IPS-20b (cell line): ENCODE measurements around the gene CAMK2B.

Experiments
- H3K27ac ChIP-seq: one replicate; pipeline ENCODE4 v1.5.1; 2013; ENCODE audit warnings: low read length
- H3K27me3 ChIP-seq: 2 replicates; pipeline ENCODE4 v1.6.1; 2013; ENCODE audit warnings: mild to moderate bottlenecking, low read length, inconsistent platforms; ENCODE audit not compliant: insufficient read depth
- H3K36me3 ChIP-seq: 2 replicates; pipeline ENCODE4 v1.6.1; 2013; ENCODE audit warnings: low read depth, mild to moderate bottlenecking, inconsistent platforms, low read length, moderate library complexity; ENCODE audit not compliant: insufficient read depth
- H3K4me1 ChIP-seq: 2 replicates; pipeline ENCODE4 v1.6.1; 2013; ENCODE audit warnings: mild to moderate bottlenecking, control low read depth, inconsistent platforms, low read length, moderate library complexity; ENCODE audit not compliant: insufficient read depth
- H3K4me3 ChIP-seq: 2 replicates; pipeline ENCODE4 v1.5.1; 2013; ENCODE audit warnings: mild to moderate bottlenecking, low read length, inconsistent platforms
- H3K9ac ChIP-seq: 2 replicates; pipeline ENCODE4 v1.6.1; 2013; ENCODE audit warnings: low read depth, mild to moderate bottlenecking, inconsistent platforms, low read length, moderate library complexity
- H3K9me3 ChIP-seq: 2 replicates; pipeline ENCODE4 v1.6.1; 2013; ENCODE audit warnings: mild to moderate bottlenecking, low read depth, low read length, inconsistent platforms; ENCODE audit not compliant: insufficient read depth

Gene CAMK2B

GRCh38 chr7:44227911-44228310 lies 97.5 kb downstream of the CAMK2B start:
- no peaks in the 10 kb centered on the region for H3K9me3 ChIP-seq
- H3K36me3 ChIP-seq: no peaks in the 10 kb centered on the region
- no peak overlapping the region for H3K4me3 ChIP-seq
- H3K27ac ChIP-seq: no peak overlapping the region
- H3K9ac ChIP-seq: no peak overlapping the region
- no peaks in the 10 kb centered on the region for H3K27me3 ChIP-seq
- H3K4me1 ChIP-seq: peaks cover 4% of the 10 kb centered on the region; the same call in 1 of the 2 replicates

- Histone ChIP-seq H3K27ac (no peak overlapping the region), H3K36me3 (no peaks in the 10 kb centered on the region), H3K27me3 (no peaks in the 10 kb centered on the region)
These were observed 99.0 kb downstream of the CAMK2B start for GRCh38 chr7:44226396-44226753.

GRCh38 chr7:44225566-44226395 lies 99.6 kb downstream of the CAMK2B start:
- H3K4me3 ChIP-seq: no peak overlapping the region
- no peaks in the 10 kb centered on the region for H3K27me3 ChIP-seq
- no peaks in the 10 kb centered on the region for H3K36me3 ChIP-seq
- H3K27ac ChIP-seq: no peak overlapping the region
- H3K9me3 ChIP-seq: no peaks in the 10 kb centered on the region
- H3K9ac ChIP-seq: no peak overlapping the region
- peaks cover 4% of the 10 kb centered on the region; the same call in 1 of the 2 replicates for H3K4me1 ChIP-seq

More at GRCh38 chr7:44226396-44226753, 99.0 kb downstream of the CAMK2B start:
- H3K9me3 ChIP-seq: no peaks in the 10 kb centered on the region
- H3K9ac ChIP-seq: no peak overlapping the region
- no peak overlapping the region for H3K4me3 ChIP-seq
- H3K4me1 ChIP-seq: peaks cover 4% of the 10 kb centered on the region; the same call in 1 of the 2 replicates

GRCh38 chr7:44224974-44225565 lies 100.3 kb downstream of the CAMK2B start:
- Histone ChIP-seq H3K36me3 (no peaks in the 10 kb centered on the region), H3K9me3 (no peaks in the 10 kb centered on the region), H3K27ac (no peak overlapping the region), H3K4me3 (no peak overlapping the region), H3K27me3 (no peaks in the 10 kb centered on the region), H3K9ac (no peak overlapping the region), H3K4me1 (peaks cover 4% of the 10 kb centered on the region; the same call in 1 of the 2 replicates)

- Histone ChIP-seq H3K9me3 (no peaks in the 10 kb centered on the region), H3K9ac (no peak overlapping the region), H3K4me3 (no peak overlapping the region), H3K27me3 (no peaks in the 10 kb centered on the region), H3K36me3 (no peaks in the 10 kb centered on the region), H3K27ac (no peak overlapping the region), H3K4me1 (peaks cover 4% of the 10 kb centered on the region; the same call in 1 of the 2 replicates)
These were observed 101.1 kb downstream of the CAMK2B start for GRCh38 chr7:44224080-44224973.

- no peaks in the 10 kb centered on the region for H3K9me3 ChIP-seq
These were observed 101.9 kb downstream of the CAMK2B start for GRCh38 chr7:44223362-44224079.

GRCh38 chr7:44222776-44223261 lies 102.6 kb downstream of the CAMK2B start:
- no peak overlapping the region for H3K27ac ChIP-seq
- no peak overlapping the region for H3K9ac ChIP-seq
- no peaks in the 10 kb centered on the region for H3K27me3 ChIP-seq
- H3K9me3 ChIP-seq: no peaks in the 10 kb centered on the region
- H3K36me3 ChIP-seq: no peaks in the 10 kb centered on the region
- H3K4me1 ChIP-seq: peaks cover 10% of the 10 kb centered on the region; the same call in 1 of the 2 replicates
- no peak overlapping the region for H3K4me3 ChIP-seq

More at GRCh38 chr7:44223362-44224079, 101.9 kb downstream of the CAMK2B start:
- H3K27ac ChIP-seq: no peak overlapping the region
- H3K36me3 ChIP-seq: no peaks in the 10 kb centered on the region
- peaks cover 8% of the 10 kb centered on the region; the same call in 1 of the 2 replicates for H3K4me1 ChIP-seq
- H3K4me3 ChIP-seq: no peak overlapping the region
- no peaks in the 10 kb centered on the region for H3K27me3 ChIP-seq
- no peak overlapping the region for H3K9ac ChIP-seq

- H3K27ac ChIP-seq: no peak overlapping the region
- H3K9me3 ChIP-seq: no peaks in the 10 kb centered on the region
- no peak overlapping the region for H3K4me3 ChIP-seq
- H3K9ac ChIP-seq: no peak overlapping the region
- peaks cover 10% of the 10 kb centered on the region; the same call in 1 of the 2 replicates for H3K4me1 ChIP-seq
- no peaks in the 10 kb centered on the region for H3K36me3 ChIP-seq
- H3K27me3 ChIP-seq: no peaks in the 10 kb centered on the region
These were observed 103.3 kb downstream of the CAMK2B start for GRCh38 chr7:44222074-44222473.

GRCh38 chr7:44221231-44221791 lies 104.1 kb downstream of the CAMK2B start:
- peaks cover 10% of the 10 kb centered on the region; the same call in 1 of the 2 replicates for H3K4me1 ChIP-seq
- H3K36me3 ChIP-seq: no peaks in the 10 kb centered on the region
- H3K27me3 ChIP-seq: no peaks in the 10 kb centered on the region
- H3K9ac ChIP-seq: no peak overlapping the region
- no peak overlapping the region for H3K27ac ChIP-seq
- no peaks in the 10 kb centered on the region for H3K9me3 ChIP-seq
- H3K4me3 ChIP-seq: no peak overlapping the region

- H3K36me3 ChIP-seq: no peaks in the 10 kb centered on the region
- H3K9ac ChIP-seq: no peak overlapping the region
- H3K27ac ChIP-seq: no peak overlapping the region
- H3K4me1 ChIP-seq: peaks cover 10% of the 10 kb centered on the region; the same call in 1 of the 2 replicates
- H3K9me3 ChIP-seq: no peaks in the 10 kb centered on the region
- H3K27me3 ChIP-seq: no peaks in the 10 kb centered on the region
- no peak overlapping the region for H3K4me3 ChIP-seq
These were observed 104.9 kb downstream of the CAMK2B start for GRCh38 chr7:44220358-44221112.
